Stimulated activated CD8-positive, alpha-beta memory T cell treated with anti-CD3 and anti-CD28 coated beads, Interleukin-7, amount 100 ng/mL, for 24 hours (primary cell): ENCODE data around the gene GMPR2.
"Not testable (repeated sequence)": the region's sequence is repeated elsewhere in the genome, so short reads cannot be mapped to it uniquely, and the experiment has no call there.

ENCODE experiments used
- DNase-seq: peaks from one replicate; pipeline ENCODE4 v3.0.0-alpha.2; 2020; ENCODE audit warnings: low read depth

GMPR2 gene

DNA sequence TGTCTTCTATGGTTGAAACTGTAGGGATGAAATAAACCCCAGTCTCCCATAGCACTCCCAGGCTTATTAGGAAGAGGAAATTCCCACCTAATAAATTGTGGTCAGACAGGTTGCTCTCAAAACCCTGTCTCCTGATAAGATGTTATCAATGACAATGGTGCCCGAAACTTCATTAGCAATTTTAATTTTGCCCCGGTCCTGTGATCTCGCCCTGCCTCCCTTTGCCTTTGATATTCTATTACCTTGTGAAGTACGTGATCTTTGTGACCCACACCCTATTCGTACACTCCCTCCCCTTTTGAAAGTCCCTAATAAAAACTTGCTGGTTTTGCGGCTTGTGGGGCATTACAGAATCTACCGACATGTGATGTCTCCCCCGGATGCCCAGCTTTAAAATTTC, 30.2 kb upstream of the GMPR2 start:
- DNase-seq: not testable (repeated sequence)

DNA sequence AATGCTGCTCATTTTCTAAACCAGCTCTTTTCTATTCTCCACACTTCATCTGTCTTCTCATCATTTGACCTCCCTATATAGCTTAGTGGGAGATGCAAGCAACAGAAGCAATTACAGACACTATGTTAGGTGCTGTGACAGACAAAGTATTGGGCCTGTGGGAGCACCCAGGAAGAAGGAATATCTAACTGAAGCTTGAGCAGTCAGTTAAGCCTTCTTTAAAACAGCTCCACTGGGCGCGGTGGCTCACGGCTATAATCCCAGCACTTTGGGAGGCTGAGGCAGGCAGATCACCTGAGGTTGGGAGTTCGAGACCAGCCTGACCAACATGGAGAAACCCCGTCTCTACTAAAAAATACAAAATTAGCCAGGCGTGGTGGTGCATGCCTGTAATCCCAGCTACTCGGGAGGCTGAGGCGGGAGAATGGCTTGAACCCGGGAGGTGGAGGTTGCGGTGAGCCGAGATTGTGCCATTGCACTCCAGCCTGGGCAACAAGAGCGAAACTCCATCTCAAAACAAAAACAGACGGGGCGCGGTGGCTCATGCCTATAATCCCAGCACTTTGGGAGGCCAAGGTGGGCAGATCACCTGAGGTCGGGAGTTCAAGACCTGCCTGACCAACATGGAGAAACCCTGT, 29.4 kb upstream of the GMPR2 start:
- DNase-seq: not testable (repeated sequence)

DNA sequence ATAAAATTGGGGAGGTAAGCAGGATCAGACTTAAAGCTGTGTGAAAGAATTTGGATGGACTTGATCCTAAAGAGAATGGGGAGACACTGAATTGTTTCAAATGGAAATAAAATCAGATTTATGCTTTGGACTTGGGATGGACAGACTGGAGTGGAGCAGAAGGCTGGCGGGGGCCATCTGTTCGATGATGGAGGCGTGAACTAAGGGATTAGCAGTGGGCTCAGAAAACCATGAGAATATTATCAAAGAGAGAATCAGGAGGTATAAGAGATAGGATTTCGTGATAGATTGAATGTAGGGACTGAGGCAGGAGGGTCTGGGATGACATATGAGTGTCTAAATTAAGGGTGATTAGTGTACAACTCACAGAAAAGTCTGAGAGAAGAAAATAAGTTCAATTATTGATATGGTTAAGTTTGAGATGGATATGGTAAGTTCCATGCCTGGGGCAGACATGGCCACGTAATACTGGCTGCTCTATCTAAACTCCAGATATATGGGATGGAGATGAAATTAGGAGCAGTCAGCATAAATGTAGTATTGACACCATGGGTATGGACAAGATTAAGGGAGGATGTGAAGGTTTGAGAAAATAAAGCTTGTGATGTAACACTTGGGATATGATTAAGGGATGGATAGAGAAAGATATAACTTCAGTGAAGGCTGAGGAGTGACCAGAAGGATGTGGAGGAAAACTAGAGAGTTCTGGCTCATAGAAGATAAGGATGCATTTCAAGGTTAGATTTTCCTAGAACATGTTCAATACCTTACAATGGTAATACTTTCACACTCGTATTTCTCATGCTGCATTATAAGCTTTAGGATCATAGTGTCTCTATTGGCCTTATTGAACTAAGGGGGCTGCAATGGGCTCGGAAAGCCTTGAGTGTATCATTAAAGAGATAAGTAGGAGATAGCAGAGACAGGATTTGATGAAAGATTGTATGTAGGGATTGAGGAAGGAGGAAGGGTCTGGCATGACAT, 28.3 kb upstream of the GMPR2 start:
- no peak for DNase-seq

DNA sequence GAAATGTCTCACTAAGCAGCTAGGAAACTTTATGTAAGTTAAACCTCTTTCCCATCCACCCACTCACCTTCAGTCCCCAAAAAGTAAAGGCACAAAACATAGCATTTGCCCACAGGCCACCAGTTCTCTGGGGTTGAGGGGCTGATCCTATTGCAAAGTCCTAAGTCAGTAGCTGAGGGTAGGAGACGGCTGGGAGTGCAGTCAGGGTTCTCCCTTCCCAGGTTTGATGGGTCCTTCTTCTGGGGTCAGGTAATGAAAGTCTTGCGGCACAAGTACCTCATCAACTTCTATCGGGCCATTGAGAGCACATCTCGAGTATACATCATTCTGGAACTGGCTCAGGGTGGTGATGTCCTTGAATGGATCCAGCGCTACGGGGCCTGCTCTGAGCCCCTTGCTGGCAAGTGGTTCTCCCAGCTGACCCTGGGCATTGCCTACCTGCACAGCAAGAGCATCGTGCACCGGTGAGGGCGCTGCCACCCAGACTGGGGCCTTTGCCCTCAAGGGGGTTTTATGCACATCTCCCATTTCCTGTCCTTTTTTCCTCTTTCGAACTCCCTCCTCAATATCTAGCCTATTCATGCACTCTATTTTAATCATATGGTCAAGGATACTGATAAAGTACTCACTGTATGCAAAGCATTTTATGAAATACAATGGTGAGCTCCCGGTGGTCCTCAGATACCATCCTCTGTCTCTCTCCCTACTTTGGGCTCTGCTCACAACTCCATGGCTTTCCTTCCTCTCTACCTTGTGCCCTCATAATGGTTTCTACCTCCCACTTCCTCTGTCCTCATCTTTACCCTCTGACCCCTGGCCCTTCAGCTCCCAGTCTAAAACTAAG, 26.2 kb upstream of the GMPR2 start:
- no peak for DNase-seq

DNA sequence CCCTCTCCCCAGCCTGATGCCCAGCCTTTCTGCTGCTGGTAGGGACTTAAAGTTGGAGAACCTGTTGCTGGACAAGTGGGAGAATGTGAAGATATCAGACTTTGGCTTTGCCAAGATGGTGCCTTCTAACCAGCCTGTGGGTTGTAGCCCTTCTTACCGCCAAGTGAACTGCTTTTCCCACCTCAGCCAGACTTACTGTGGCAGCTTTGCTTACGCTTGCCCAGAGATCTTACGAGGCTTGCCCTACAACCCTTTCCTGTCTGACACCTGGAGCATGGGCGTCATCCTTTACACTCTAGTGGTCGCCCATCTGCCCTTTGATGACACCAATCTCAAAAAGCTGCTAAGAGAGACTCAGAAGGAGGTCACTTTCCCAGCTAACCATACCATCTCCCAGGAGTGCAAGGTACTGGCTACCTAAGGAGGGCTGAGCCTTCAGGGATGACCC, 25.6 kb upstream of the GMPR2 start:
- no peak for DNase-seq

DNA sequence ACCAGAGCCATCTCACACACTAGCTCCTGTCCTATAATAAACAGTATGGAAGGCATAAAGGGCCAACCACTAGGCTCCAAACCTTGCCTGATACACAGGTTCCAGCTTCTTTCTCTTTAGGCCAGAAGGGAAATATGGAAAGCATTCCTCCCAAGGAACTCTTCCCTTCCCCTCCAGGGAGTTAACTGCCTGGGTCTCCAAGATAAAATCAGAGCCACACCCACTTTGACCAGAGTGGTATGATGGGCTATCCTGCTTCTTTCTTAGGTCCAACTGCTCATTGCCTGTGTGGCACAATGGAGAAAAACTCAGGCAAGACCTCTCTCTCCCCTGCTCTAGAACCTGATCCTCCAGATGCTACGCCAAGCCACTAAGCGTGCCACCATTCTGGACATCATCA, 25.1 kb upstream of the GMPR2 start:
- no peak for DNase-seq

DNA sequence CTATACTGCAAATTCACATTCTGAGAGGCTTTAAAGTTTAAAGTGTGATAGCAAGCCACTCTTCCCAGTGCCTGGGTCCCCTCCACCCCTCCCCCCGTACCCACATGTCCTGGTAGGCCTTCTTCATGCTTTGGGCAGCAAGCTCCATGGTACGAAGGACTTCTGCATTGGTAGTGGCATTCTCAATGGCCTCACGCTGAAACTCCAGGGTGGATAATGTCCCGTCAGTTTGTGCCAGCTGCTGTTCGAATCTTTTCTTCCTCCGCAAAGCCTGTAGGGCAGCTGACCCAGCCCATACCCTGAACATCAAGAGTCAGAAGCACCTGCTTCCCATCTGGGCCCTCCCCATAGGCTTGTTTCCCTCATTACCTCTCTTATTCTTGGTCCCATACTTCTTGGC, 21.4 kb upstream of the GMPR2 start:
- no peak for DNase-seq

DNA sequence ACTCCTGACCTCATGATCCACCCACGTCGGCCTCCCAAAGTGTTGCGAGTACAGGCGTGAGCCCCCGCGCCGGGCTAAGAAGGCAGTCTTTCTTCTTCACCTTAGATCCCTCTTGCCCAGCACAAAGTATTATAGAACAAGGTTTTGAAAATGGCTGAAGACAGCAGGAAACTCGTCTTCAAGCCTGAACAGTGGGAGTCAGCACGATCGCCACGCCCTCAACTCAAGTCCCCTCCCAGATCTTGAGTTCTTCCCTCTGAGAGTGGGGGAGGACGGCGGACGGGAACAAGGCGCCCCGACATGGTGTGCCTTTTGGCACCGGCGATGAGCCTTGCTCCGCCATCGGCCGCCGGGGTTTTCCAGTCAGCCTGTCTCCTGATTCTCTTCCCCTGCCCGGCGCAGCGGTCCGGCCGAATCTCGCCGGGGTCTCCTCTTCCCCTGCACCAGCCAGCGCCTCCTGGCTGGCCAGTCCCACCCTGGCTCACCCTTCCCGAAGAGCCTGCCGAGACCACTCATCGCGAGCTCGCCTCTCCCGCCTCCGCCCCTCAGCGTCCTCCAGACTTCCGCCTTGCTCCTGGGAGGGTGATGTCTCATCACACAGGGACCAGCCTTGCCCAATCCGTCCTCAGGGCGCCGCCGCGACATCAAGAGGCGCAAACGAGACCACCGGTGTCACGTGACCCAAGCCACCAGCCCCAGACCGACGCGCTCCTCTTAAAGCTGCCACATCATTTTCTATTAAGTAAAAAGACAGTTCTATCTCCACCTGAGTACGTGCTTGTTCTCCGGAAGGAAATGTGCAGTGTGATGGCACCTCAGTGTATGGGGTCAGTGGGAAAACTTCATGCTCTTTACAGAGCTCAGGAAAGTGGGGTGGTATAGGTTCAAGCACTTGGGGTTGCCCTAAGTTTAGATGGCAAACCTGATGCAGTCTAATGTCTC, 19.5 kb upstream of the GMPR2 start, which contains the start of gene CHMP4A:
TSS of gene CHMP4A (minus strand) at position 565 of the 942 bp plus-strand sequence. CDS start at position 516, 49 bp downstream.
- DNase-seq: peak; percentile 95

DNA sequence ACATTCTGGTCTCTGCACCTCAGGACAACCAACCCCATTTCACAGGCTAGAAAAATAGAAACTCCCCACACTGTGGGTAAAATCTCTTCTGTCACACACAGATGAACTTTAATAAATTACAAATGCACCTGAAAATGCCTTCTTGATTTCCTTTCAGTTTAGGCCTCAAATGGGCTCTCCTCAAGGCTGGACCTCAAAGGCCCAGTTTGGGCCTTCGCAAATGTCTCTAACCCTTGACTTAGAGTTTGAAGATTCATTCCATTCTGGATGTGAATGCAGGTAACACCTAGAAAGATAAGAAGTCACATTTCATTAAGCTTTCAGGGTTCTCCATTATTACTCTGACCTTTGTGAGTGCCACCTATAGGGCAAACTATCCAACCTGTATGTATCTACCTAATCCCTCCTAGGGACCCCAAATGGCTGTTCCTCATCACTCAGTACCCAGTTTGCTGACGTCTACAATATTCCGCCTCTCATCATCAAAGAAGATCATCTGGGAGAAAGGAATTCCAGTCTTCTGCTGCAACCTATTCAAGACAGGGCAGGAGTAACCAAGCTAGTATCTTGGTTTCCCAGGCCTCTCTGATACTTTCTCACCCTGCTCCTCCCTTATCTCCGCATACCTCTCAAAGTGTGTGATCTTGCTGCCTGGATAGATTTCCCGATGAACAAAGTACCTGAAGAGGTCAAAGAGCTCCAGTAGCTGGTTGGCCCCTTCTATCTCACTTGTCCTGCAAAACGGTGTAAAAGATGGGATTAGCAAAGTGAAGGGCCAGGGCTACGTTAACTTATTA, 18.7 kb upstream of the GMPR2 start:
- DNase-seq: no peak

DNA sequence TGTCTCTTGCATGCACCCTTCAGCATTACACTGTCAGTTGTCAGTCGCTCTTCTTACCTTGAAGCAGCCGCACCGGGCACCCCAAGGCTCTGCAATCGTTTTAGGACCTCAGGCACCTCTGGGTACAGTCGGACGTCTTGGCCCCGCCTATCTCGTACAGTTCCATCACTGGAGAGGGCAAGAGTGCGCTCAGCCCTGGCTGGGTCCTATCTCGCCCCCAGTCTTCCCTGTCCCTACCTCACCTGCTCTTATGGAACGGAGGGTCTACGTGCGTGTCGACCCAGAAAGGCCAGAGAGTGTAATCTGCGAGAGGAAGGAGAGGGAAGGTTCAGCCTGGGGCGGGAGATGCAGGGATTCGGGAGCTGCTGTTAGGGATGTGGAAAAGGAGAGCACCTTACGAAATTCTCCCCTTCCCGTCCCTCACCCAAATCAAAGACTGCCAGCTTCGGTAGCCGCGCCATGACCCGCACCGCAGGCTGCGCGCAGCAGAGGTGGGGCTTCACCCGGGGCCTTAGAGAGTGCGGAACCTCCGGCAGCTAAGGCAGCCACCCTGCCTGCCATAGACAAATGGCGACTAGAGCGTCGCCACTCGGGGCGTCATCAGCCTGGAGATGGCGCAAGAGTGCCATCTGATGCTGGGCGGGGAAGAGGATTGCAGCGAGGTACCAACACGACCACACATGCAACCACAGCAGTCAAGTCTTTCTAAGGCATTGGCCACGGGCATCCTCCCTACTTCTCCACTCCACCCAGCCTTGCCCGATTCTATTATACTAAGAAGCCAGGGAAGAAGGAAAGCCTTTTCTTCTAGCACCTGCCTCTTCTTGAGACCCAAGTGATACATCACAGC, 17.0 kb upstream of the GMPR2 start, which contains the start of gene MDP1:
TSS of gene MDP1 (minus strand) at position 572 of the 850 bp plus-strand sequence. CDS start at position 461, 111 bp downstream.
- peak; percentile 58 for DNase-seq

DNA sequence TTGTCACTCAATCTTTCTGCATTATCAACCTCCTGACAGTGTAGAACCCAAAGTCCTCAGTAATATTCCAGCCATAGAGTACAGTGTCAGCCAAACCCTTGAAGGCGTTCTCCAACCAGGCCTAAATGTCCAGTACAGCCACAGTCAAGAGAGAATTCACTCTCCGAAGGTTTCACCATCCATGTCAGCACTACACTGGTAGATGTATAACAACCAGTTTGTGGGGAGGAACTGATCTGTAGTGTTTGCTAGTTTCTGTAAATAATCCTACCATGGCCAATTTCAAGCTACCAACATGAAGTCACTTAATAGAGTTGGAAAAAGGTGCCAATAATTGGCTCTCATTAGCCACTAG, 16.4 kb upstream of the GMPR2 start:
- DNase-seq: no peak

DNA sequence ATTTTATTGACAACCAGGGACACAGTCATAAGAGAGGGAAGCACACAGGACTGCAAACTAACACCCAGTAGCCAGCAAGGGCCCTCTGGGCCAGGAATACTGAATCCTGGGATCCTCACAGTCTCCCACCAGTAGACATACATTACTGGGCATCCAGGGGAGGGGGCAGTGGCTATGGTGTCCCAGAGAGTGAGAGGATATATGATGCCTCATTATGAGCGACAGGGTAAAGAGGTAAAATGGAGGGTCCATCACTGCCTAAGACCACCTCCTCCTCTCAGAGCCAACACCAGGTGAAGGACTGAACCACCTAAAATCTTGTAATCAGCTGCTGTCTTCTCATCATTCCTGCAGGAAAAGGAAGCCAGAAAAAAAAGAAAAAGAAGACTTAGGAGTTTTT, 15.9 kb upstream of the GMPR2 start:
- not testable (repeated sequence) for DNase-seq

DNA sequence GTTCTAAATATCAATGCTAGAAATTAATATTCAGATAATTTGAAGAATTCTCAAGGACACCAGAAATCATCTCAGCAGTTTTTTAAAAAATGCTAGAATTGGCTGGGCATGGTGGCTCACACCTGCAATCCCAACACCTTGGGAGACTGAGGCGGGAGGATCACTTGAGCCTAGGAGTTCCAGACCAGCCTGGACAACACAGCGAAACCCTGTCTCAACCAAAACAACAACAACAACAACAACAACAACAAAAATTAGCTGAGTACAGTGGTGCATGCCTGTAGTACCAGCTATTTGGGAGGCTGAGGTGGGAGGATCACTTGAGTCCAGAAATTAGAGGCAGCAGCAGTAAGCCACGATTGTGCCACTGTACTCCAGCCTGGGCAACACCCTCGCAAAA, 13.6 kb upstream of the GMPR2 start:
- no peak for DNase-seq

DNA sequence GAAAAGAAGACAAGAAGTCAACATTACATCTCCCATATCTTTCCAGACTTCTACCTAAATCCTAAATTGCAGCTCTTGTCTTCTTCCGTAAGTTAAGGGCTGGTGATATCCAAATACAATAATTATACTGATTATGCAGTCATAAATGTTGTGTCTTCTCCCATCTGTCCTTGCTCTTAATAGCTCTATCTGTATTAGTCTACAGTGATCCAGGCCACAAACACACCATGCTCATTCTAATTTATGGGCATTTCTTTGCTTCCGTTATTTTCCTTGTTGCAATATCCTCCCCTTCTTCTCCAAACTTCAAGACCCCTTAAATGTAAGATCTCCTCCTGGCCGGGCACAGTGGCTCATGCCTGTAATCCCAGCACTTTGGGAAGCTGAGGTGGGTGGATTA, 13.2 kb upstream of the GMPR2 start:
- DNase-seq: no peak

DNA sequence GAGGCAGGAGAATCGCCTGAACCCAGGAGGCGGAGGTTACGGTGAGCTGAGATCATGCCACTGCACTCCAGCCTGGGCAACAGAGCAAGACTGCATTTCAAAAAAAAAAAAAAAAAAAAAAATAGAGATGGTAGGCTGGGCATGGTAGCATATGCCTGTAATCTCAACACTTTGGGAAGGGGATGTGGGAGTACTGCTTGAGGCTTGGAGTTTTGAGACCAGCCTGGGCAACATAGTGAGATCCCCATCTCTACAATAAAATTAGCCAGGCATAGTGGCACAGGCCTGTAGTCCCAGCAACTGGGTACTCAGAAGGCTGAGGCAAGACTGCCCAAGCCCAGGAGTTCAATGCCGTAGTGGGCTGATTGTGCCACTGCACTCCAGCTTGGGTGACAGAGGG, 9.7 kb upstream of the GMPR2 start:
- DNase-seq: not testable (repeated sequence)

DNA sequence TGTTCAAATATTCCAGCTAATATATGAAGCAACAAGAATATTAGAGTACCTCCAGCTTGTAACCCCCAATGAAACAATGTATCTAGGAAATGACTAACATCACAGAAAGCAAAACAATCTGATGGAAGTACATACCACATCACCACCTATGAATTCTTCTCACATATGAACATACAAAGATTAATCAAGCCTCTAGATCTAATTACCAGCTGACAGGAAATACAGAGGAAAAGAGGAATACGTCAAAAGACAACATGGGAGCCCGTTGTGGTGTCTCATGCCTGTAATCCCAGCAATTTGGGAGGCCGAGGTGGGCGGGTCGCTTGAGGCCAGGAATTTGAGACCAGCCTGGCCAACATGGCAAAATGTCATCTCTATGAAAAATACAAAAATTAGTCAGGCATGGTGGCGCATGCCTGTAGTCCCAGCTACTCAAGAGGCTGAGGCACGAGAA, 8.1 kb upstream of the GMPR2 start:
- DNase-seq: no peak

DNA sequence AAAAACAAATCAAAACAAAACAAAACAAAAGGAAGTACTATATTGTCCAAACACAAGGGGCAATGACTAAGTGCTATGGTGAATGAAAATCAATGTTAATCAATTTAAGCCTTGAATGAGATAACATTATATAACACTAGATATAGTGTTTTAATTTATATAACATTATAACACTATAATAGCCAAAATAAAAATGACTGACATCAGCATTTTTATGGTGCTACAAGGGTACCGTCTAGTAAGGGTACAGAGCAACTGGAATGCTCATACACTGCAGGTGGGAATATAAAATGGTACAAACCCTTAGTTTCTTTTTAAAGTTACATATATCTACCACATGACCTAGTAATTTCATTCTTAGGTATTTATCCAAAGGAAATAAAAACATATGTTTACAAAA, 6.3 kb upstream of the GMPR2 start:
- no peak for DNase-seq

DNA sequence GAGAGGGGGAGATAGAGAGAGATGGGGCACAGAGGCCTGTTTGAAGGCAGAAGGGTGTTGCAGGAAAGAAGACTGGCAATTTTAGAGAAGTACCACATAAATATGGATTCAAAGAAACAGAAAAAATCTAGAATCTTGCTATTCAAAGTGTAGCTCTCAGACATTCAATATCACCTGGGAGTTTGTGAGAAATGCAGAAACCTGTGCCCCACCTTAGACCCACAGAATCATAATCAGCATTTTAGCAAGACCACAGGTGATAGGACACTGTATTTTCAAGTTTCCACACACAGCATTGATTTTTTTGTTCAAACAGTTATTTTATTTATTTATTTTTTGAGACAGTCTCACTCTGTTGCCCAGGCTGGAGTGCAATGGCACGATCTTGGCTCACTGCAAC, 3.8 kb upstream of the GMPR2 start:
- DNase-seq: no peak
